WERI-Rb-1 (cell line): ENCODE results near the gene CADM1.

Source experiments
- DNase-seq: peaks from one replicate; pipeline ENCODE4 v3.0.0-alpha.2; 2020
- H3K27ac ChIP-seq: fragments of 250-450 bp; sonication (Bioruptor Pico); 2 replicates; pipeline ENCODE4 v1.5.1; 2020; ENCODE audit warnings: mild to moderate bottlenecking, moderate library complexity
- H3K27me3 ChIP-seq: fragments of 250-450 bp; sonication (Bioruptor Pico); 2 replicates; pipeline ENCODE4 v1.5.1; 2021; ENCODE audit warnings: mild to moderate bottlenecking, low read depth, moderate library complexity; ENCODE audit not compliant: insufficient read depth, severe bottlenecking
- H3K36me3 ChIP-seq: fragments of 250-450 bp; sonication (Bioruptor Pico); 2 replicates; pipeline ENCODE4 v1.5.1; 2020; ENCODE audit warnings: mild to moderate bottlenecking, moderate library complexity
- H3K4me3 ChIP-seq: 2 replicates; pipeline ENCODE4 v1.5.1; 2011; ENCODE audit warnings: low read depth, mild to moderate bottlenecking, control low read depth, low read length
- H3K9me3 ChIP-seq: fragments of 250-450 bp; sonication (Bioruptor Pico); 2 replicates; pipeline ENCODE4 v1.5.1; 2021; ENCODE audit warnings: mild to moderate bottlenecking, moderate library complexity; ENCODE audit not compliant: severe bottlenecking
- CTCF ChIP-seq: IDR thresholded peaks from 2 replicates; pipeline ENCODE4 v1.5.1; 2011; ENCODE audit warnings: low read depth, mild to moderate bottlenecking, control low read depth, inconsistent platforms, low read length

CADM1 gene

GRCh38 chr11:115545581-115546210 lies 41.5 kb upstream of the CADM1 start:
- no peak overlapping the region for H3K27ac ChIP-seq
- no peaks in the 10 kb centered on the region for H3K27me3 ChIP-seq
- H3K36me3 ChIP-seq, result no peaks in the 10 kb centered on the region
- no peak for TF ChIP-seq CTCF
- no peak for DNase-seq
- H3K4me3 ChIP-seq, result no peak overlapping the region
- H3K9me3 ChIP-seq, result no peaks in the 10 kb centered on the region

GRCh38 chr11:115544422-115544948 lies 40.3 kb upstream of the CADM1 start:
- Histone ChIP-seq H3K9me3 (no peaks in the 10 kb centered on the region), H3K4me3 (no peak overlapping the region), H3K27ac (no peak overlapping the region), H3K27me3 (no peaks in the 10 kb centered on the region), H3K36me3 (no peaks in the 10 kb centered on the region)
- no peak for DNase-seq
- no peak for TF ChIP-seq CTCF

- Histone ChIP-seq H3K9me3 (no peaks in the 10 kb centered on the region), H3K27me3 (no peaks in the 10 kb centered on the region), H3K4me3 (no peak overlapping the region), H3K36me3 (no peaks in the 10 kb centered on the region), H3K27ac (no peak overlapping the region)
- TF ChIP-seq CTCF, result no peak
- DNase-seq, result no peak
Measured at GRCh38 chr11:115541518-115541917, 37.3 kb upstream of the CADM1 start.

- Histone ChIP-seq H3K4me3 (no peak overlapping the region), H3K9me3 (no peaks in the 10 kb centered on the region), H3K27me3 (no peaks in the 10 kb centered on the region), H3K36me3 (no peaks in the 10 kb centered on the region), H3K27ac (no peak overlapping the region)
- TF ChIP-seq CTCF, result no peak
- no peak for DNase-seq
Measured at GRCh38 chr11:115539844-115540243, 35.6 kb upstream of the CADM1 start.

- Histone ChIP-seq H3K36me3 (no peaks in the 10 kb centered on the region), H3K4me3 (no peak overlapping the region), H3K27me3 (no peaks in the 10 kb centered on the region), H3K9me3 (no peaks in the 10 kb centered on the region), H3K27ac (no peak overlapping the region)
- DNase-seq, result peak; percentile 78
- TF ChIP-seq CTCF, result no peak
Measured at GRCh38 chr11:115535781-115536180, 31.6 kb upstream of the CADM1 start.

- Histone ChIP-seq H3K36me3 (no peaks in the 10 kb centered on the region), H3K4me3 (no peak overlapping the region), H3K9me3 (no peaks in the 10 kb centered on the region), H3K27ac (no peak overlapping the region), H3K27me3 (no peaks in the 10 kb centered on the region)
- no peak for DNase-seq
- 0 out of 2 replicates have a peak, but pooled peaks have one; percentile 28 for TF ChIP-seq CTCF
Measured at GRCh38 chr11:115530752-115531151, 26.5 kb upstream of the CADM1 start.
